Keratinocyte (primary cell): ENCODE results near the gene OSBPL8. TPM values are rescaled to one million over a fixed set of nuclear protein-coding genes. Genes with fewer than 3 reads are reported as not detected.
A peak's percentile ranks its signal among the peaks of the same experiment; 100 is the strongest.

Experiments
- DNase-seq: peaks from one replicate; pipeline ENCODE4 v3.0.0-alpha.2; 2011; ENCODE audit warnings: low read depth, missing footprints, low spot score
- FAIRE-seq: peaks from 2 replicates; lab custom pipeline; 2011; peaks lifted over from hg19 to GRCh38; lab: Jason Lieb, UNC
- H2AFZ ChIP-seq: 2 replicates; pipeline ENCODE4 v1.6.0; 2012; ENCODE audit warnings: low read length, control low read depth, inconsistent platforms; ENCODE audit not compliant: control insufficient read depth
- H3K27ac ChIP-seq: 2 replicates; pipeline ENCODE4 v1.5.1; 2011; ENCODE audit warnings: low read length; ENCODE audit not compliant: control insufficient read depth, insufficient read depth
- H3K27me3 ChIP-seq: 3 replicates; pipeline ENCODE4 v1.6.0; 2011; ENCODE audit warnings: low read length; ENCODE audit not compliant: control insufficient read depth, insufficient read depth; ENCODE audit errors: extremely low read depth
- H3K36me3 ChIP-seq, 2 experiments: 2 replicates in 1 of 2; 3 replicates in 1 of 2; pipeline ENCODE4 v1.5.1; 2011; ENCODE audit warnings: low read length in 2 of 2, mild to moderate bottlenecking in 1 of 2; ENCODE audit not compliant: control insufficient read depth in 2 of 2, insufficient read depth in 2 of 2; ENCODE audit errors: extremely low read depth in 1 of 2
- H3K4me1 ChIP-seq: 3 replicates; pipeline ENCODE4 v1.5.1; 2011; ENCODE audit warnings: low read length; ENCODE audit not compliant: control insufficient read depth, insufficient read depth; ENCODE audit errors: extremely low read depth
- H3K4me2 ChIP-seq: 3 replicates; pipeline ENCODE4 v1.6.0; 2011; ENCODE audit warnings: low read depth, low read length; ENCODE audit not compliant: control insufficient read depth, insufficient read depth; ENCODE audit errors: extremely low read depth
- H3K4me3 ChIP-seq, 3 experiments: fragments of 200-600 bp in 1 of 3; sonication (generic) in 1 of 3; 2 replicates in 2 of 3; 3 replicates in 1 of 3; pipeline ENCODE4 v1.5.1; 2011 to 2016; ENCODE audit warnings: low read length in 3 of 3, mild to moderate bottlenecking in 3 of 3, control low read depth in 2 of 3, inconsistent platforms in 1 of 3, low read depth in 1 of 3, mixed read lengths in 1 of 3, mixed run types in 1 of 3, moderate library complexity in 1 of 3; ENCODE audit not compliant: control insufficient read depth in 2 of 3, insufficient read depth in 2 of 3; ENCODE audit errors: extremely low read depth in 1 of 3
- H3K79me2 ChIP-seq: 2 replicates; pipeline ENCODE4 v1.6.0; 2012; ENCODE audit warnings: low read length; ENCODE audit not compliant: control insufficient read depth, insufficient read depth
- H3K9ac ChIP-seq: 3 replicates; pipeline ENCODE4 v1.6.0; 2011; ENCODE audit warnings: low read length; ENCODE audit not compliant: control insufficient read depth, insufficient read depth; ENCODE audit errors: extremely low read depth
- H3K9me1 ChIP-seq: 3 replicates; pipeline ENCODE4 v1.6.0; 2011; ENCODE audit warnings: low read length; ENCODE audit not compliant: control insufficient read depth, insufficient read depth; ENCODE audit errors: extremely low read depth
- H3K9me3 ChIP-seq: 2 replicates; pipeline ENCODE4 v1.5.1; 2012; ENCODE audit warnings: low read depth, low read length; ENCODE audit not compliant: control insufficient read depth
- H4K20me1 ChIP-seq: 3 replicates; pipeline ENCODE4 v1.6.0; 2011; ENCODE audit warnings: low read length; ENCODE audit not compliant: control insufficient read depth, insufficient read depth; ENCODE audit errors: extremely low read depth
- CTCF ChIP-seq, 3 experiments: IDR thresholded peaks in 1 of 3; conservative IDR thresholded peaks in 1 of 3; optimal IDR thresholded peaks in 1 of 3; 2 replicates in 2 of 3; 3 replicates in 1 of 3; pipeline versions ENCODE3 to v1.5.1; 2011; ENCODE audit warnings: low read length in 3 of 3, mild to moderate bottlenecking in 3 of 3, moderate library complexity in 2 of 3, control low read depth in 1 of 3, inconsistent platforms in 1 of 3; ENCODE audit not compliant: insufficient read depth in 2 of 3; ENCODE audit errors: extremely low read depth in 1 of 3
- EZH2 ChIP-seq: IDR thresholded peaks from one replicate; pipeline ENCODE4 v1.6.1; 2012; ENCODE audit warnings: inconsistent platforms, mild to moderate bottlenecking, low read length, moderate library complexity
- dilution Hi-C: fragments of 300-500 bp; cut with MboI; formaldehyde crosslinking; loops from one replicate; pipeline ENCODE4 v1.7.0; 2020; ENCODE audit warnings: low sequenced_read_pairs; ENCODE audit not compliant: extremely low pct_ligation_motif_present
- polyA plus RNA-seq, 5 experiments: library from polyadenylated mRNA; depleted of rRNA in 3 of 5; stranded (reverse) in 3 of 5; stranded (forward) in 1 of 5; unstranded in 1 of 5; fragments of >200 nt; gene quantifications; 1 replicate in 1 of 5; 2 replicates in 3 of 5; 3 replicates in 1 of 5; pipeline versions ENCODE4 v1.2.1 to v1.2.3, GENCODE V29; 2011 to 2012; ENCODE audit warnings: missing spikeins in 2 of 5, low read depth in 1 of 5, low replicate concordance in 1 of 5

Gene OSBPL8
- polyA plus RNA-seq, 1 donor (not counting 4 experiments of a cell fraction or from before 2014, with no cell fraction given) = 33.7 TPM

GRCh38 chr12:76310110-76310509, 249.5 kb downstream of the OSBPL8 start:
- Histone ChIP-seq H3K4me2 (no peak overlapping the region), H3K79me2 (no peaks in the 10 kb centered on the region), H3K27me3 (no peaks in the 10 kb centered on the region), H3K36me3 (no peaks in the 10 kb centered on the region), H3K4me1 (peaks cover 7% of the 10 kb centered on the region), H4K20me1 (no peaks in the 10 kb centered on the region), H2AFZ (no peak overlapping the region), H3K4me3 (no peak overlapping the region), H3K9me3 (no peaks in the 10 kb centered on the region), H3K27ac (no peak overlapping the region), H3K9ac (no peak overlapping the region), H3K9me1 (no peaks in the 10 kb centered on the region)
- TF ChIP-seq CTCF (optimal IDR thresholded peaks at IDR 0.05 in 1 of 3, IDR thresholded peaks at IDR 0.05 in 1 of 3, conservative IDR thresholded peaks at IDR 0.05 in 1 of 3; ENCODE audit: extremely low read depth in 1 of 3, insufficient read depth in 2 of 3, low read length in 3 of 3) (no peak), EZH2 (no peak)
- FAIRE-seq (peak; percentile 79), DNase-seq (no peak)
- dilution Hi-C loops = no loop called here

GRCh38 chr12:76308866-76309265, 250.7 kb downstream of the OSBPL8 start:
- H3K4me1 ChIP-seq = peaks cover 7% of the 10 kb centered on the region
- H3K9ac ChIP-seq = no peak overlapping the region
- H3K4me3 ChIP-seq = no peak overlapping the region
- no peak overlapping the region for H2AFZ ChIP-seq
- peaks cover 0 to 3% of the 10 kb centered on the region in 2 experiments for H3K36me3 ChIP-seq
- TF ChIP-seq CTCF (optimal IDR thresholded peaks at IDR 0.05 in 1 of 3, IDR thresholded peaks at IDR 0.05 in 1 of 3, conservative IDR thresholded peaks at IDR 0.05 in 1 of 3; ENCODE audit: extremely low read depth in 1 of 3, insufficient read depth in 2 of 3, low read length in 3 of 3) (no peak), EZH2 (no peak)
- no peak for DNase-seq
- no peaks in the 10 kb centered on the region for H3K79me2 ChIP-seq
- dilution Hi-C loops = no loop called here
- FAIRE-seq = no peak
- no peak overlapping the region for H3K4me2 ChIP-seq
- no peaks in the 10 kb centered on the region for H4K20me1 ChIP-seq
- no peaks in the 10 kb centered on the region for H3K9me1 ChIP-seq
- no peaks in the 10 kb centered on the region for H3K9me3 ChIP-seq
- no peaks in the 10 kb centered on the region for H3K27me3 ChIP-seq
- no peak overlapping the region for H3K27ac ChIP-seq
